ENCODE data around the gene JAGN1.

DNA sequence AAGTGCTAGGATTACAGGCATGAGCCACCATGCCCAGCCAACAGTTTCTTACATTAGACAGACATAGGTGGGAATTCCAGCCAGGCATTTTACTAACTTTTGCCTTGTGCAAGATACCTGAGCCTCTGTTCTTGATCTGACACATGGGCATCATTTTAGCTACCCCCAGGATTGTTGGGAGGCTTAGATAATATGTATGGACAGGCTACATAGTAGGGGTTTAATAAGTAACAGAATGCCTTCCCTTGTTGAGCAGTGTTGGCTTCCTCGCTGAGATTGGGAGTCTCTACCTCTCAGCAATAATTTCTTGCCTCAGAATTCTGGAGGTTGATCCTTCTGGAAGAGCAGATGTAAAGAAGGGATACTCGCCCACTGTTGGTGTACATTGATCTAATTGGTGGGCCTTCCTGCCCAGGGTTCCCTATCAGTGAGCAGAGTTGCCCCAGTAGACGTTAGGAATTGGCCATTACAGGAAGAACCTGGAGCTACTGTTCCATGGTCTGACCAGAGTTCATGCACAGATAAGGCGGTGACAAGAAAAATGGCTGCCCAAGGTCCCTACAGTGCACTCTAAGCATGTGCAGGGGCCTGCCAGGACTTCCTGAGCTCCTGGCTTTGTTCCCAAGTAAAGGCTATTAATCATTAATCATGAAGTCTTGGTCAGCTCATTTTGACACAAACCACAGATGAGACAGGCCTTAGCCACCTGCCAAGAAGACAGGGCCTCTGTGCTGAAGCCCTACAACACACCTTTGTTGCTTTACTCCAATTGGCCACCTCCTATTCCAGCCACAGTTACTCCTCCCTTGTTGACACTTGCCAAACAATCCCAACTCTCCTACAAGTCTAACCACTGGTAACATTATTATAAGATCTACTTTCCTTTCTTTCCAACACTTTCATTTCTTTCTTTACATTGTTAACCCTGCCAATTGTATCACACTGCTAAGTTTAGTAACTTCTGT, 7.3 kb downstream of the JAGN1 start:
- TF ChIP-seq, protein P1, sequence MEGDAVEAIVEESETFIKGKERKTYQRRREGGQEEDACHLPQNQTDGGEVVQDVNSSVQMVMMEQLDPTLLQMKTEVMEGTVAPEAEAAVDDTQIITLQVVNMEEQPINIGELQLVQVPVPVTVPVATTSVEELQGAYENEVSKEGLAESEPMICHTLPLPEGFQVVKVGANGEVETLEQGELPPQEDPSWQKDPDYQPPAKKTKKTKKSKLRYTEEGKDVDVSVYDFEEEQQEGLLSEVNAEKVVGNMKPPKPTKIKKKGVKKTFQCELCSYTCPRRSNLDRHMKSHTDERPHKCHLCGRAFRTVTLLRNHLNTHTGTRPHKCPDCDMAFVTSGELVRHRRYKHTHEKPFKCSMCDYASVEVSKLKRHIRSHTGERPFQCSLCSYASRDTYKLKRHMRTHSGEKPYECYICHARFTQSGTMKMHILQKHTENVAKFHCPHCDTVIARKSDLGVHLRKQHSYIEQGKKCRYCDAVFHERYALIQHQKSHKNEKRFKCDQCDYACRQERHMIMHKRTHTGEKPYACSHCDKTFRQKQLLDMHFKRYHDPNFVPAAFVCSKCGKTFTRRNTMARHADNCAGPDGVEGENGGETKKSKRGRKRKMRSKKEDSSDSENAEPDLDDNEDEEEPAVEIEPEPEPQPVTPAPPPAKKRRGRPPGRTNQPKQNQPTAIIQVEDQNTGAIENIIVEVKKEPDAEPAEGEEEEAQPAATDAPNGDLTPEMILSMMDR (IDR thresholded peaks at IDR 0.05) = no peak
- no peak for TF ChIP-seq POLR2A (IDR thresholded peaks at IDR 0.05)
- TF ChIP-seq POLR2AphosphoS5 (IDR thresholded peaks at IDR 0.05) = no peak

Data from suprapubic skin (tissue), 4 donors.